ENCODE data around the gene RAD17.

GRCh38 chr5:69444127-69444754 lies 74.6 kb downstream of the RAD17 start:
- TF ChIP-seq CTCF (optimal IDR thresholded peaks at IDR 0.05 in 1 of 3, IDR thresholded peaks at IDR 0.05 in 1 of 3, conservative IDR thresholded peaks at IDR 0.05 in 1 of 3; ENCODE audit: extremely low read depth in 1 of 3, insufficient read depth in 2 of 3, low read length in 3 of 3): no peak
- no peak for TF ChIP-seq EZH2 (IDR thresholded peaks at IDR 0.05; ENCODE audit: low read length)

Measured in keratinocyte (primary cell).